ENCODE data around the gene AKAP13.
"Not testable (repeated sequence)": the region's sequence is repeated elsewhere in the genome, so short reads cannot be mapped to it uniquely, and the experiment has no call there.

AKAP13 gene

GRCh38 chr15:85794598-85795336 lies 414.4 kb downstream of the AKAP13 start, which contains the start of gene KLHL25:
Gene KLHL25 (minus strand): TSS chr15:85794925. CDS start chr15:85769810, 25,115 bp downstream.
- peaks cover 36% of the 10 kb centered on the region for H3K4me1 Mint-ChIP-seq (ENCODE audit: low read depth)
- peak; percentile 91 for DNase-seq
- H3K27me3 Mint-ChIP-seq, result no peaks in the 10 kb centered on the region
- H3K9me3 Mint-ChIP-seq, result no peaks in the 10 kb centered on the region
- H3K4me3 Mint-ChIP-seq, result peak within 1 kb of the TSS; percentile 85
- peak within 1 kb of the TSS; percentile 89 for H3K27ac Mint-ChIP-seq
- H3K36me3 Mint-ChIP-seq (ENCODE audit: low read depth), result peaks cover 6% of the 10 kb centered on the region

GRCh38 chr15:85795337-85796305 lies 415.2 kb downstream of the AKAP13 start:
- peak overlapping the region; percentile 83 for H3K4me3 Mint-ChIP-seq
- H3K9me3 Mint-ChIP-seq, result no peaks in the 10 kb centered on the region
- peak overlapping the region; percentile 68 for H3K27ac Mint-ChIP-seq
- peaks cover 3% of the 10 kb centered on the region for H3K36me3 Mint-ChIP-seq (ENCODE audit: low read depth)
- DNase-seq, result no peak
- no peaks in the 10 kb centered on the region for H3K27me3 Mint-ChIP-seq
- H3K4me1 Mint-ChIP-seq (ENCODE audit: low read depth), result peaks cover 32% of the 10 kb centered on the region

- H3K9me3 Mint-ChIP-seq; H3K27ac Mint-ChIP-seq; DNase-seq; H3K36me3 Mint-ChIP-seq (ENCODE audit: low read depth); H3K4me3 Mint-ChIP-seq; H3K27me3 Mint-ChIP-seq: not testable (repeated sequence)
- H3K4me1 Mint-ChIP-seq (ENCODE audit: low read depth), result peaks cover 32% of the 10 kb centered on the region
These were observed 416.0 kb downstream of the AKAP13 start for GRCh38 chr15:85796371-85796770.
